Measurements from ENCODE around the gene DIAPH3. TPM values are rescaled to one million over a fixed set of nuclear protein-coding genes. Genes with fewer than 3 reads are reported as not detected.

Gene DIAPH3
- total RNA-seq, 1 experiment from 2014 or later = 33.9 TPM

- no peak overlapping the region for H3K27ac ChIP-seq
- H3K9me3 ChIP-seq (replicated peaks) = no peaks in the 10 kb centered on the region
These were observed 340.2 kb downstream of the DIAPH3 start for GRCh38 chr13:59823486-59823885.

GRCh38 chr13:59809564-59809963 is 354.2 kb downstream of the DIAPH3 start:
- no peaks in the 10 kb centered on the region for H3K4me1 ChIP-seq (replicated peaks)
- H3K9me3 ChIP-seq (replicated peaks) = no peaks in the 10 kb centered on the region
- H3K27me3 ChIP-seq (replicated peaks) = no peaks in the 10 kb centered on the region
- DNase-seq (ENCODE audit: low read depth in 1 of 2, low spot score in 2 of 2) = no peak
- H3K4me3 ChIP-seq = no peak overlapping the region
- no peak overlapping the region for H3K27ac ChIP-seq
- H3K36me3 ChIP-seq = no peaks in the 10 kb centered on the region

More at GRCh38 chr13:59823486-59823885, 340.2 kb downstream of the DIAPH3 start:
- peak in 1 of 2 experiments; percentile 21 for DNase-seq (ENCODE audit: low read depth in 1 of 2, low spot score in 2 of 2)
- Histone ChIP-seq H3K27me3 (replicated peaks) (no peaks in the 10 kb centered on the region), H3K4me3 (no peak overlapping the region), H3K4me1 (replicated peaks) (0 out of 2 replicates have a peak, but pooled peaks cover 8% of the 10 kb centered on the region), H3K36me3 (no peaks in the 10 kb centered on the region)

DNA sequence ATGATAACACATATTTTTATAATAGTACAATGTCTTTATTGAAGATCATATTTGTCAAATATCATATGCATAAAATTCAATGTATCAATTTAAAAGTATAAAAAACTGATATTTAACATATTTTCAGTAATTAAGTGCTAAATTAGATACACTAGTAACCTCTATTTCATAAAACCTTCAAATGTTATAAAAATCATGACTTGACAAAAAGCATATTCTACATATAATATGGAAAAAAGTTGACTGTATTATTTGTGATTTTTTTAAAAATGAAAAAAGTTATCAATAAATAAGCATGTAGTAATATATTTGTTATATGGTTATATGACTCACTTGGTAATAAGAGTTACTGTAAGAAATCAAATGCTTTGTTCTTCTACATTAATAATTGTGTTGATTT is 356.9 kb downstream of the DIAPH3 start:
- no peak for DNase-seq (ENCODE audit: low read depth in 1 of 2, low spot score in 2 of 2)
- no peak overlapping the region for H3K4me3 ChIP-seq
- no peaks in the 10 kb centered on the region for H3K27me3 ChIP-seq (replicated peaks)
- H3K27ac ChIP-seq = no peak overlapping the region
- H3K36me3 ChIP-seq = no peaks in the 10 kb centered on the region
- no peaks in the 10 kb centered on the region for H3K9me3 ChIP-seq (replicated peaks)
- H3K4me1 ChIP-seq (replicated peaks) = no peaks in the 10 kb centered on the region

GRCh38 chr13:59801107-59801880 is 362.4 kb downstream of the DIAPH3 start:
- H3K4me3 ChIP-seq = no peak overlapping the region
- no peak overlapping the region for H3K27ac ChIP-seq
- DNase-seq (ENCODE audit: low read depth in 1 of 2, low spot score in 2 of 2) = no peak
- H3K27me3 ChIP-seq (replicated peaks) = no peaks in the 10 kb centered on the region
- H3K4me1 ChIP-seq (replicated peaks) = no peaks in the 10 kb centered on the region
- H3K9me3 ChIP-seq (replicated peaks) = no peaks in the 10 kb centered on the region
- H3K36me3 ChIP-seq = no peaks in the 10 kb centered on the region; the same call in 1 of the 2 replicates

- peaks cover 18% of the 10 kb centered on the region for H3K4me1 ChIP-seq (replicated peaks)
- H3K36me3 ChIP-seq = no peaks in the 10 kb centered on the region; the same call in none of the 2 replicates
- no peak overlapping the region for H3K27ac ChIP-seq
- H3K4me3 ChIP-seq = no peak overlapping the region
- no peak for DNase-seq (ENCODE audit: low read depth in 1 of 2, low spot score in 2 of 2)
- no peaks in the 10 kb centered on the region for H3K9me3 ChIP-seq (replicated peaks)
- H3K27me3 ChIP-seq (replicated peaks) = no peaks in the 10 kb centered on the region
These were observed 370.6 kb downstream of the DIAPH3 start for GRCh38 chr13:59793107-59793506.

DNA sequence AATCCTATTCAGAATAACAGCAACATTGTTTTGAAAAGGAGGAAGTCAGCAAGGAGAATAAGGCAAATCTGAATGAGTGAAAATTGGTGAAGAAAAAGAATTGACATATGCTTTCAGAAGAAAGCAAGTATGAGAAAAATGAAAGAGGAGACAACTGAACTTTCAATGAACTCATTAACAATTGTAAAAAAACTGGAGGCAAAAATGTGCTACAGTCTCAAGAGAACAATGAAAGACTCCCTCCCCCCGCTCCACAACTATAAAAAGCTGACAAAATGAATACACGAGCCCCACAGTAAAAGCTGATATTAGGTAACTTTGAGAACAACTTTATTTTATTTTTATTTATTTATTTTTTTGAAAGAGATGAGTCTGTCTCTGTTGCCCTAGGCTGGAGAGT is 373.1 kb downstream of the DIAPH3 start:
- Histone ChIP-seq H3K4me1 (replicated peaks) (peaks cover 18% of the 10 kb centered on the region), H3K4me3 (no peak overlapping the region), H3K36me3 (no peaks in the 10 kb centered on the region; the same call in 1 of the 2 replicates), H3K9me3 (replicated peaks) (no peaks in the 10 kb centered on the region), H3K27ac (peak overlapping the region; percentile 13; the same call in 1 of the 2 replicates), H3K27me3 (replicated peaks) (no peaks in the 10 kb centered on the region)
- DNase-seq (ENCODE audit: low read depth in 1 of 2, low spot score in 2 of 2) = peak in 1 of 2 experiments; percentile 31

GRCh38 chr13:59789558-59789957 is 374.2 kb downstream of the DIAPH3 start:
- H3K9me3 ChIP-seq (replicated peaks) = no peaks in the 10 kb centered on the region
- no peak overlapping the region for H3K4me3 ChIP-seq
- no peaks in the 10 kb centered on the region for H3K27me3 ChIP-seq (replicated peaks)
- H3K27ac ChIP-seq = no peak overlapping the region
- peaks cover 18% of the 10 kb centered on the region for H3K4me1 ChIP-seq (replicated peaks)
- no peaks in the 10 kb centered on the region; the same call in 1 of the 2 replicates for H3K36me3 ChIP-seq
- no peak for DNase-seq (ENCODE audit: low read depth in 1 of 2, low spot score in 2 of 2)

GRCh38 chr13:59787679-59788078 is 376.0 kb downstream of the DIAPH3 start:
- DNase-seq (ENCODE audit: low read depth in 1 of 2, low spot score in 2 of 2) = no peak
- H3K9me3 ChIP-seq (replicated peaks) = no peaks in the 10 kb centered on the region
- H3K27me3 ChIP-seq (replicated peaks) = no peaks in the 10 kb centered on the region
- H3K36me3 ChIP-seq = no peaks in the 10 kb centered on the region
- peaks cover 18% of the 10 kb centered on the region for H3K4me1 ChIP-seq (replicated peaks)
- H3K4me3 ChIP-seq = no peak overlapping the region
- H3K27ac ChIP-seq = no peak overlapping the region

GRCh38 chr13:59782696-59783095 is 381.0 kb downstream of the DIAPH3 start:
- Histone ChIP-seq H3K9me3 (replicated peaks) (no peaks in the 10 kb centered on the region), H3K27me3 (replicated peaks) (no peaks in the 10 kb centered on the region), H3K4me3 (no peak overlapping the region)

GRCh38 chr13:59780058-59780457 is 383.7 kb downstream of the DIAPH3 start:
- Histone ChIP-seq H3K4me1 (replicated peaks) (peaks cover 29% of the 10 kb centered on the region), H3K27me3 (replicated peaks) (no peaks in the 10 kb centered on the region), H3K4me3 (no peak overlapping the region), H3K36me3 (peaks cover 2% of the 10 kb centered on the region), H3K27ac (no peak overlapping the region), H3K9me3 (replicated peaks) (no peaks in the 10 kb centered on the region)
- DNase-seq (ENCODE audit: low read depth in 1 of 2, low spot score in 2 of 2) = no peak

More at GRCh38 chr13:59782696-59783095, 381.0 kb downstream of the DIAPH3 start:
- DNase-seq (ENCODE audit: low read depth in 1 of 2, low spot score in 2 of 2) = no peak
- Histone ChIP-seq H3K4me1 (replicated peaks) (peaks cover 9% of the 10 kb centered on the region), H3K36me3 (peaks cover 2% of the 10 kb centered on the region; the same call in 1 of the 2 replicates), H3K27ac (no peak overlapping the region)

- Histone ChIP-seq H3K4me1 (replicated peaks) (peaks cover 38% of the 10 kb centered on the region), H3K9me3 (replicated peaks) (no peaks in the 10 kb centered on the region), H3K4me3 (no peak overlapping the region), H3K36me3 (peaks cover 8% of the 10 kb centered on the region), H3K27me3 (replicated peaks) (no peaks in the 10 kb centered on the region), H3K27ac (peak overlapping the region; percentile 81)
- peak in 1 of 2 experiments; percentile 77 for DNase-seq (ENCODE audit: low read depth in 1 of 2, low spot score in 2 of 2)
These were observed 386.6 kb downstream of the DIAPH3 start for GRCh38 chr13:59776924-59777690.

DNA sequence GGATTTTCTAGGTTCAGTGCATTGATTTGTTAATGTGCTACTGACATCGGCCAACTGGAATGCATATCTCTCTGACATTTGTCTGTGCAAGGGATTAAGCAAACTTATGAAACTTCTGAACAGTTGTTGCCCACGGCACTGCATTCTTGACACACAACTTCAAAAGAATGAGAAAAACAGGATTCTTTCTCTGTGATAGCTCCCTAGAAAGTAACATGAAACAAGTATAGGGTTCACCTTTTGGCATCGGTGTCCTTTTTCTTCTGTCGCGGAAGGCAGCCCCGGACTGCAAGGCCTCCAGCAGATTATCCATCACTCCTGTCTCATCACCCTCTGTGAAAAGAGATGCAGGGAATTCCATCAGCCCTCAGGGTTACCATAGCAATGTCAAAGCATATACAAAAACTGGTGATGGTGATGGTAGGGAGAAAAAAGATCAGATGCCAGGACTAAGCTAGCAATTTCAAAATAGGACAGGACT is 389.2 kb downstream of the DIAPH3 start:
- DNase-seq (ENCODE audit: low read depth in 1 of 2, low spot score in 2 of 2) = peak in 1 of 2 experiments; percentile 7
- H3K4me3 ChIP-seq = no peak overlapping the region
- H3K27me3 ChIP-seq (replicated peaks) = no peaks in the 10 kb centered on the region
- H3K36me3 ChIP-seq = peaks cover 8% of the 10 kb centered on the region; the same call in 1 of the 2 replicates
- peaks cover 38% of the 10 kb centered on the region for H3K4me1 ChIP-seq (replicated peaks)
- peak overlapping the region; percentile 45 for H3K27ac ChIP-seq
- no peaks in the 10 kb centered on the region for H3K9me3 ChIP-seq (replicated peaks)

DNA sequence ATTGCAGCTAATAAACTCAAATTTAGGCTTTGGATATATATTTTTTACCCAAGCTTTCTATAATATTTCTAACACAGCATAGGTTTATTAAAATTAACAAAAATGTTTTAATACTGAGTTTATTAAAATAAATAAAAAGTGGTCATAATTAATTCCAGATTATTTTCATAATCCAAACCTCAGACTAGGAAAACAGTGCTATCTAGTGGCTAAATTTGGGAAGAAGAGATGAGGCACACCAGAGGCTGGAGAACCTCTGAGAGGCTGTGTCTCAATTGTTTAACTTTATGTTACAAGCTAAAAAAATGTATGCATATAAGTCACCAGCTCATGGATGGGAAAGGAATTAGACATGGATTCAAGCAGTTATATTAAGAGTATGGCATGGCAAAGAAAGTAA is 392.5 kb downstream of the DIAPH3 start:
- Histone ChIP-seq H3K27ac (no peak overlapping the region), H3K4me3 (no peak overlapping the region), H3K4me1 (replicated peaks) (peaks cover 15% of the 10 kb centered on the region), H3K9me3 (replicated peaks) (no peaks in the 10 kb centered on the region), H3K36me3 (peaks cover 8% of the 10 kb centered on the region; the same call in 1 of the 2 replicates), H3K27me3 (replicated peaks) (no peaks in the 10 kb centered on the region)
- no peak for DNase-seq (ENCODE audit: low read depth in 1 of 2, low spot score in 2 of 2)

DNA sequence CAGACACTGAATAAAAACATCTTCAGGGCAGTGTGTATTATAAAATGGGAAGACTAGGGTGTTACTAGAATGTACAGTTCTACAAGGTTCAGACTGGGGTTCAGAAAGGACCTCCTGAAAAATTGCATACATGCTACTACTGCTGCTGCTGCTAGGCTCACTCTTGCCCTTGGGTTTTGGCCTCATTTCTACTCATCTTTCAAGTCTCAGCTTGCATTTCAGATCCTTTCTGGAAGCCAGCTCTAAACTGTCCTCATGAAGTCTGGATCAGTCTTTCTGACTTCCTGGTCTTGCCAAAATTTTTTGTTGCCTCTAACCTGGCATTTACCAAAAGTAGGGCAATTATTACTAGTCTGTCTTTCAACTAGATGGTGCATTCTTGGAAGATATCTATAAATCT is 393.3 kb downstream of the DIAPH3 start:
- Histone ChIP-seq H3K9me3 (replicated peaks) (no peaks in the 10 kb centered on the region), H3K36me3 (peaks cover 8% of the 10 kb centered on the region; the same call in 1 of the 2 replicates), H3K27me3 (replicated peaks) (no peaks in the 10 kb centered on the region), H3K27ac (no peak overlapping the region), H3K4me3 (no peak overlapping the region), H3K4me1 (replicated peaks) (peaks cover 13% of the 10 kb centered on the region)
- DNase-seq (ENCODE audit: low read depth in 1 of 2, low spot score in 2 of 2) = no peak

Measured in SJSA1 (cell line).